GM12878 (cell line): ENCODE measurements around the gene METTL9. TPM values are rescaled to one million over a fixed set of nuclear protein-coding genes. Genes with fewer than 3 reads are reported as not detected.
"Not testable (repeated sequence)": the region's sequence is repeated elsewhere in the genome, so short reads cannot be mapped to it uniquely, and the experiment has no call there.

Experiments
- ATAC-seq: fragments of 200-7000 bp; cut with Tn5 transposase; 3 replicates; pipeline ENCODE4 v1.9.1; 2020; ENCODE audit warnings: mild to moderate bottlenecking, moderate library complexity
- BruUV-seq: library from RNA; stranded (reverse); fragments of 400-500 nt; replicated peaks from 2 replicates; lab custom pipeline; 2021; lab: Mats Ljungman, UMichigan
- CTCF ChIA-PET: fragments of 300-600 bp; sonication (Branson Sonifier 250); formaldehyde crosslinking; extraction: SDS; loops from one replicate; lab custom pipeline; 2021; ENCODE audit warnings: inconsistent platforms; lab: Yijun Ruan, JAX
- POLR2A ChIA-PET: fragments of 350-600 bp; formaldehyde crosslinking; extraction: SDS; loops from one replicate; lab custom pipeline; 2021; ENCODE audit warnings: inconsistent platforms; lab: Charles Lee
- RAD21 ChIA-PET: fragments of 300-600 bp; sonication (Branson Sonifier 250); formaldehyde crosslinking; loops from one replicate; lab custom pipeline; 2023; ENCODE audit warnings: antibody characterized with exemption; ENCODE audit not compliant: unreplicated experiment; lab: Charles Lee
- SMC1A ChIA-PET: fragments of 300-600 bp; sonication (Branson Sonifier 250); formaldehyde crosslinking; loops from one replicate; lab custom pipeline; 2023; ENCODE audit not compliant: unreplicated experiment, uncharacterized antibody; lab: Charles Lee
- DNase-seq: peaks from one replicate; pipeline ENCODE4 v3.0.0-alpha.2; 2011; ENCODE audit warnings: low read depth, low spot score
- FAIRE-seq: peaks from 3 replicates; lab custom pipeline; 2011; peaks lifted over from hg19 to GRCh38; lab: Jason Lieb, UNC
- H2AFZ ChIP-seq: 2 replicates; pipeline ENCODE4 v1.6.0; 2011; ENCODE audit warnings: low read depth, low read length, control low read depth; ENCODE audit not compliant: control insufficient read depth
- H3K27ac ChIP-seq: 2 replicates; pipeline ENCODE4 v1.5.1; 2011; ENCODE audit warnings: control low read depth; ENCODE audit not compliant: control insufficient read depth, insufficient read depth
- H3K27me3 ChIP-seq, 2 experiments: replicated peaks in 1 of 2; 2 replicates each; pipeline versions ENCODE4 v1.6.0 to v1.6.1; 2011; ENCODE audit warnings: low read length in 1 of 2; ENCODE audit not compliant: control insufficient read depth in 2 of 2, insufficient read depth in 2 of 2
- H3K36me3 ChIP-seq, 2 experiments: 2 replicates each; pipeline ENCODE4 v1.5.1; 2011; ENCODE audit warnings: low read length in 1 of 2; ENCODE audit not compliant: control insufficient read depth in 2 of 2, insufficient read depth in 2 of 2
- H3K4me1 ChIP-seq: 2 replicates; pipeline ENCODE4 v1.6.1; 2011; ENCODE audit warnings: mild to moderate bottlenecking, low read length, moderate library complexity, mixed read lengths; ENCODE audit not compliant: control insufficient read depth, insufficient read depth
- H3K4me2 ChIP-seq: 2 replicates; pipeline ENCODE4 v1.6.0; 2011; ENCODE audit warnings: control low read depth; ENCODE audit not compliant: control insufficient read depth, insufficient read depth
- H3K4me3 ChIP-seq: fragments of 200-600 bp; sonication (generic); 2 replicates; pipeline ENCODE4 v1.5.1; 2016
- H3K79me2 ChIP-seq: 2 replicates; pipeline ENCODE4 v1.6.0; 2011; ENCODE audit warnings: low read length; ENCODE audit not compliant: control insufficient read depth, insufficient read depth
- H3K9ac ChIP-seq: 2 replicates; pipeline ENCODE4 v1.8.0; 2011; ENCODE audit warnings: low read length, control low read depth, mixed read lengths; ENCODE audit not compliant: control insufficient read depth, insufficient read depth
- H3K9me3 ChIP-seq: replicated peaks from 3 replicates; pipeline ENCODE4 v1.5.1; 2011; ENCODE audit warnings: mild to moderate bottlenecking, low read length; ENCODE audit not compliant: control insufficient read depth, insufficient read depth
- H4K20me1 ChIP-seq: 2 replicates; pipeline ENCODE4 v1.6.0; 2011; ENCODE audit not compliant: control insufficient read depth, insufficient read depth
- BMI1 ChIP-seq: fragments of 450-650 bp; IDR thresholded peaks from 2 replicates; pipeline ENCODE4 v1.6.1; 2016; ENCODE audit warnings: mild to moderate bottlenecking, moderate library complexity, borderline replicate concordance
- IKZF1 ChIP-seq: fragments of 450-650 bp; conservative IDR thresholded peaks from 2 replicates; pipeline ENCODE4 v1.6.1; 2017; ENCODE audit warnings: antibody characterized with exemption, mild to moderate bottlenecking
- WGBS: methylation state at CpG from one replicate; pipeline ENCODE4 v1.1.6; 2016; ENCODE audit warnings: low lambda C conversion rate; ENCODE audit not compliant: insufficient replicate concordance, insufficient coverage; ENCODE audit errors: missing lambda C conversion rate; 5-methylcytosine and 5-hydroxymethylcytosine counted together
- in situ Hi-C: fragments of 300-500 bp; cut with MboI; formaldehyde crosslinking; loops from 9 replicates; pipeline ENCODE4 v1.14.3; 2018; ENCODE audit warnings: mixed read lengths
- intact Hi-C: fragments of 100-400 bp; cut with micrococcal nuclease; formaldehyde crosslinking; loops from one replicate; pipeline ENCODE4 v1.14.2; 2022; ENCODE audit not compliant: unreplicated experiment
- polyA plus RNA-seq, 11 experiments: library from polyadenylated mRNA; depleted of rRNA in 4 of 11; unstranded in 6 of 11; stranded (reverse) in 5 of 11; fragments of >200 nt; fragmentation: Nextera tagmentation in 4 of 11; fragmentation: Illumina TruSeq in 1 of 11; extraction: Ambion mirVana in 4 of 11; extraction: Trizol in 1 of 11; gene quantifications; 1 replicate in 1 of 11; 2 replicates in 10 of 11; pipeline versions ENCODE4 v1.2.1 to v1.2.3, GENCODE V29; 2011 to 2016; ENCODE audit warnings: inconsistent platforms in 2 of 11, missing spikeins in 2 of 11, low read depth in 1 of 11
- total RNA-seq, 4 experiments: library from RNA; depleted of rRNA in 3 of 4; stranded (reverse); fragments of >200 nt in 3 of 4; fragmentation: Illumina TruSeq in 1 of 4; extraction: Trizol in 1 of 4; gene quantifications; 2 replicates each; pipeline versions ENCODE4 v1.2.1 to v1.2.3, GENCODE V29; 2013 to 2021

The METTL9 gene
- total and polyA plus RNA-seq, 10 of the 15 experiments (the other 5 are each of a cell fraction or from before 2014, with no cell fraction given) = 19.4 to 119 (median 101) TPM

- no peak for TF ChIP-seq BMI1
- TF ChIP-seq IKZF1 = peak; percentile 93
These were observed at the start of gene METTL9 (continued) for GRCh38 chr16:21599122-21600030.

- H3K4me3 ChIP-seq, POLR2A ChIA-PET, SMC1A ChIA-PET, H3K9ac ChIP-seq, H3K36me3 ChIP-seq, H4K20me1 ChIP-seq, intact Hi-C loops, BruUV-seq, ATAC-seq, H3K79me2 ChIP-seq, H3K27me3 ChIP-seq, DNase-seq, H2AFZ ChIP-seq, H3K4me1 ChIP-seq, FAIRE-seq, H3K9me3 ChIP-seq, RAD21 ChIA-PET, CTCF ChIA-PET, H3K27ac ChIP-seq, H3K4me2 ChIP-seq: not testable (repeated sequence)
- 83% methylated on average over 17 of the region's 17 CpGs for WGBS
- in situ Hi-C loops = loop anchor here (10.0 kb wide), 3 partner anchors 255 to 1515 kb away; no protein-coding TSS in a partner anchor
These were observed 49.4 kb upstream of the METTL9 start for GRCh38 chr16:21549975-21550374.

GRCh38 chr16:21550435-21550834 lies 48.9 kb upstream of the METTL9 start:
- H3K27me3 ChIP-seq, H3K27ac ChIP-seq, FAIRE-seq, ATAC-seq, H3K9ac ChIP-seq, intact Hi-C loops, H3K79me2 ChIP-seq, H3K4me3 ChIP-seq, RAD21 ChIA-PET, DNase-seq, CTCF ChIA-PET, SMC1A ChIA-PET, H3K4me1 ChIP-seq, H3K9me3 ChIP-seq, H3K36me3 ChIP-seq, BruUV-seq, H3K4me2 ChIP-seq, POLR2A ChIA-PET, H2AFZ ChIP-seq, H4K20me1 ChIP-seq: not testable (repeated sequence)
- WGBS = 83% methylated on average over 2 of the region's 5 CpGs
- in situ Hi-C loops = loop anchor here (10.0 kb wide), 3 partner anchors 256 to 1514 kb away; no protein-coding TSS in a partner anchor

- POLR2A ChIA-PET, RAD21 ChIA-PET, H3K9me3 ChIP-seq, H3K4me2 ChIP-seq, ATAC-seq, H3K27me3 ChIP-seq, H3K36me3 ChIP-seq, CTCF ChIA-PET, BruUV-seq, H3K4me1 ChIP-seq, H3K79me2 ChIP-seq, H3K4me3 ChIP-seq, H2AFZ ChIP-seq, FAIRE-seq, H3K27ac ChIP-seq, SMC1A ChIA-PET, intact Hi-C loops, DNase-seq, H3K9ac ChIP-seq, H4K20me1 ChIP-seq: not testable (repeated sequence)
- 84% methylated on average over 5 of the region's 7 CpGs for WGBS
- in situ Hi-C loops = loop anchor here (10.0 kb wide), 3 partner anchors 256 to 1514 kb away; no protein-coding TSS in a partner anchor
These were observed 48.3 kb upstream of the METTL9 start for GRCh38 chr16:21551076-21551475.
